K562 (cell line): ENCODE data around the gene TNNI2. TPM values are rescaled to one million over a fixed set of nuclear protein-coding genes. Genes with fewer than 3 reads are reported as not detected.

Experiments used
- ARID2 ChIP-seq: fragments of 450-650 bp; IDR thresholded peaks from 2 replicates; pipeline ENCODE4 v1.6.1; 2017; ENCODE audit warnings: antibody characterized with exemption, mild to moderate bottlenecking
- CC2D1A ChIP-seq: fragments of 450-650 bp; IDR thresholded peaks from 2 replicates; pipeline ENCODE4 v1.6.1; 2017; ENCODE audit warnings: mild to moderate bottlenecking
- CTCFL ChIP-seq: IDR thresholded peaks from 2 replicates; pipeline ENCODE4 v1.6.1; 2011; ENCODE audit warnings: borderline replicate concordance, low read depth, mild to moderate bottlenecking, moderate library complexity, low read length; ENCODE audit not compliant: insufficient read depth, poor library complexity, severe bottlenecking
- HDAC1 ChIP-seq, 2 experiments: fragments of 450-650 bp; IDR thresholded peaks; 2 replicates each; pipeline ENCODE4 v1.6.1; 2016 to 2017; ENCODE audit warnings: inconsistent platforms in 1 of 2, mild to moderate bottlenecking in 1 of 2, moderate library complexity in 1 of 2
- RBM14 ChIP-seq: fragments of 200-400 bp; formaldehyde crosslinking; IDR thresholded peaks from 2 replicates; pipeline ENCODE4 v1.6.1; 2018; ENCODE audit warnings: low read depth, mild to moderate bottlenecking, low read length, moderate library complexity, borderline replicate concordance; ENCODE audit not compliant: insufficient read depth
- RERE ChIP-seq: sonication (generic); formaldehyde crosslinking; IDR thresholded peaks from 2 replicates; pipeline ENCODE4 v1.8.0; 2023; ENCODE audit warnings: missing genetic modification reagents, mild to moderate bottlenecking, borderline replicate concordance
- REST ChIP-seq, 2 experiments: fragments of 450-650 bp; formaldehyde crosslinking in 1 of 2; IDR thresholded peaks; 2 replicates each; pipeline versions ENCODE4 v1.4.0 to v1.6.1; 2014 to 2020; ENCODE audit warnings: mild to moderate bottlenecking in 2 of 2, borderline replicate concordance in 1 of 2, low read depth in 1 of 2
- ZNF239 ChIP-seq: fragments of 250-450 bp; sonication (Bioruptor Pico); IDR thresholded peaks from 2 replicates; pipeline ENCODE4 v1.4.0; 2020; ENCODE audit warnings: mild to moderate bottlenecking
- polyA plus RNA-seq, 8 experiments: library from polyadenylated mRNA; depleted of rRNA in 4 of 8; stranded (reverse) in 5 of 8; unstranded in 3 of 8; fragments of >200 nt; fragmentation: Nextera tagmentation in 2 of 8; fragmentation: Illumina TruSeq in 1 of 8; extraction: Ambion mirVana in 2 of 8; extraction: Trizol in 1 of 8; gene quantifications; 2 replicates each; pipeline versions ENCODE4 v1.2.1 to v1.2.3, GENCODE V29; 2011 to 2014; ENCODE audit warnings: inconsistent platforms in 1 of 8, missing spikeins in 1 of 8
- total RNA-seq, 7 experiments: library from RNA; depleted of rRNA in 6 of 7; stranded (reverse); fragments of >200 nt in 6 of 7; fragmentation: Illumina TruSeq in 2 of 7; extraction: Trizol in 2 of 7; gene quantifications; 2 replicates each; pipeline versions ENCODE4 v1.2.1 to v1.2.3, GENCODE V29; 2011 to 2021; ENCODE audit warnings: low replicate concordance in 1 of 7

The TNNI2 gene
- total and polyA plus RNA-seq, 9 of the 15 experiments (the other 6 are each of a cell fraction or from before 2014, with no cell fraction given) = not detected

- peak; percentile 88 for TF ChIP-seq REST (IDR thresholded peaks at IDR 0.05; ENCODE audit: borderline replicate concordance)
- TF ChIP-seq REST (CRISPR knock-in tag; IDR thresholded peaks at IDR 0.05; ENCODE audit: low read depth) = no peak
- peak; percentile 45 for TF ChIP-seq CTCFL
- TF ChIP-seq ZNF239 (CRISPR knock-in tag) = no peak
- no peak for TF ChIP-seq RERE (CRISPR knock-in tag)
- TF ChIP-seq CC2D1A = 0 out of 2 replicates have a peak, but pooled peaks have one; percentile 28
- 0 out of 2 replicates have a peak, but pooled peaks have one; percentile 56 for TF ChIP-seq ARID2
- no peak for TF ChIP-seq HDAC1 (IDR thresholded peaks at IDR 0.05)
- no peak for TF ChIP-seq RBM14
Observed at GRCh38 chr11:1882265-1883238, 43.8 kb downstream of the TNNI2 start (continued).
